Ovary (tissue), 3 donors: Measurements from ENCODE around the gene APBB1IP.

Experiments used
- CTCF ChIP-seq, 3 donors: fragments of 450-650 bp in 2 of 3; fragments of 200-600 bp in 1 of 3; IDR thresholded peaks; one replicate each; pipeline versions ENCODE4 v1.5.1 to v1.8.0; 2016 to 2022; ENCODE audit warnings: antibody characterized with exemption in 3 of 3, mild to moderate bottlenecking in 1 of 3
- EP300 ChIP-seq: sonication (generic); formaldehyde crosslinking; IDR thresholded peaks from one replicate; pipeline ENCODE4 v1.6.1; 2017; ENCODE audit warnings: antibody characterized with exemption
- POLR2A ChIP-seq: fragments of 450-650 bp; IDR thresholded peaks from one replicate; pipeline ENCODE4 v1.6.1; 2017; ENCODE audit warnings: antibody characterized with exemption, mild to moderate bottlenecking, moderate library complexity
- donor health status: DM: no; HTN: no; CAD: no.

- TF ChIP-seq POLR2A: no peak
- no peak for TF ChIP-seq CTCF (IDR thresholded peaks at IDR 0.05)
- TF ChIP-seq EP300: no peak
Measured at GRCh38 chr10:26534384-26534783, 96.2 kb downstream of the APBB1IP start.
